HG02884 (cell line): Measurements from ENCODE around the gene CD36.

Experiments used
- ATAC-seq: cut with Tn5 transposase; IDR thresholded peaks from one replicate; pipeline ENCODE4 v1.9.1; 2021; ENCODE audit warnings: mild to moderate bottlenecking, moderate library complexity; ENCODE audit not compliant: unreplicated experiment

CD36 gene

GRCh38 chr7:80623503-80624252 lies 14.8 kb upstream of the CD36 start:
- no peak for ATAC-seq

- no peak for ATAC-seq
These were observed 13.7 kb upstream of the CD36 start for GRCh38 chr7:80624763-80625162.

GRCh38 chr7:80629023-80629422 lies 9.4 kb upstream of the CD36 start:
- ATAC-seq: no peak

GRCh38 chr7:80630608-80631405 lies 7.6 kb upstream of the CD36 start:
- no peak for ATAC-seq

- ATAC-seq: no peak
These were observed 7.0 kb upstream of the CD36 start for GRCh38 chr7:80631421-80631820.

GRCh38 chr7:80632139-80632538 lies 6.3 kb upstream of the CD36 start:
- ATAC-seq: no peak

GRCh38 chr7:80632819-80633218 lies 5.6 kb upstream of the CD36 start:
- ATAC-seq: no peak

GRCh38 chr7:80634505-80634904 lies 3.9 kb upstream of the CD36 start:
- ATAC-seq: no peak

- ATAC-seq: no peak
These were observed 2.9 kb upstream of the CD36 start for GRCh38 chr7:80635533-80635932.

GRCh38 chr7:80635998-80636397 lies 2.4 kb upstream of the CD36 start:
- no peak for ATAC-seq

GRCh38 chr7:80636709-80637108 lies 1.7 kb upstream of the CD36 start:
- no peak for ATAC-seq

GRCh38 chr7:80637454-80637853 lies 988 bp upstream of the CD36 start:
- no peak for ATAC-seq

- no peak for ATAC-seq
These were observed 569 bp downstream of the CD36 start for GRCh38 chr7:80639011-80639410.

GRCh38 chr7:80640846-80641245 lies 2.4 kb downstream of the CD36 start:
- no peak for ATAC-seq

- no peak for ATAC-seq
These were observed 3.1 kb downstream of the CD36 start for GRCh38 chr7:80641548-80641947.

GRCh38 chr7:80642871-80643270 lies 4.4 kb downstream of the CD36 start:
- no peak for ATAC-seq

GRCh38 chr7:80643336-80643915 lies 5.0 kb downstream of the CD36 start:
- ATAC-seq: no peak

- no peak for ATAC-seq
These were observed 5.6 kb downstream of the CD36 start for GRCh38 chr7:80644054-80644453.

GRCh38 chr7:80646083-80646865 lies 7.8 kb downstream of the CD36 start:
- ATAC-seq: no peak

GRCh38 chr7:80647436-80647835 lies 9.0 kb downstream of the CD36 start:
- no peak for ATAC-seq

GRCh38 chr7:80648031-80648600 lies 9.7 kb downstream of the CD36 start:
- no peak for ATAC-seq
